D341Med (cell line): ENCODE results near the gene CEACAM7.
"Not testable (repeated sequence)": the region's sequence is repeated elsewhere in the genome, so short reads cannot be mapped to it uniquely, and the experiment has no call there.

Source experiments
- DNase-seq: peaks from one replicate; pipeline ENCODE4 v3.0.0; 2012; ENCODE audit warnings: low spot score

CEACAM7 gene

GRCh38 chr19:41656756-41657155, 31.3 kb downstream of the CEACAM7 start:
- not testable (repeated sequence) for DNase-seq

- DNase-seq, result no peak
These were observed 35.8 kb downstream of the CEACAM7 start for GRCh38 chr19:41652250-41652649.

- DNase-seq, result no peak
These were observed 38.2 kb downstream of the CEACAM7 start for GRCh38 chr19:41649827-41650226.

GRCh38 chr19:41646589-41647204, 41.4 kb downstream of the CEACAM7 start:
- DNase-seq, result no peak

- DNase-seq, result peak; percentile 86
These were observed 46.1 kb downstream of the CEACAM7 start for GRCh38 chr19:41641879-41642485.

GRCh38 chr19:41638641-41639081, 49.4 kb downstream of the CEACAM7 start:
- no peak for DNase-seq

- DNase-seq, result no peak
These were observed 50.6 kb downstream of the CEACAM7 start for GRCh38 chr19:41637484-41637883.

- DNase-seq, result no peak
These were observed 59.9 kb downstream of the CEACAM7 start for GRCh38 chr19:41627966-41628675.

GRCh38 chr19:41626877-41627276, 61.2 kb downstream of the CEACAM7 start, which contains the start of gene CEACAM4:
TSS of gene CEACAM4 (minus strand) at chr19:41627074. CDS start at chr19:41626963, 111 bp downstream.
- DNase-seq, result no peak

- DNase-seq, result no peak
These were observed 61.8 kb downstream of the CEACAM7 start for GRCh38 chr19:41626278-41626677.

- DNase-seq, result no peak
These were observed 63.1 kb downstream of the CEACAM7 start for GRCh38 chr19:41624937-41625336.

GRCh38 chr19:41624515-41624914, 63.6 kb downstream of the CEACAM7 start:
- no peak for DNase-seq

- DNase-seq, result no peak
These were observed 64.7 kb downstream of the CEACAM7 start for GRCh38 chr19:41623360-41623759.
